22Rv1 (cell line): Measurements from ENCODE around the gene GLP1R.

Experiments used
- H3K27ac ChIP-seq: fragments of 450-650 bp; 2 replicates; pipeline ENCODE4 v1.5.1; 2017
- CTCF ChIP-seq: fragments of 450-650 bp; IDR thresholded peaks from 2 replicates; pipeline ENCODE4 v1.5.1; 2017; ENCODE audit warnings: mild to moderate bottlenecking
- ZFX ChIP-seq: fragments of 450-650 bp; IDR thresholded peaks from 2 replicates; pipeline ENCODE4 v1.6.1; 2017; ENCODE audit warnings: antibody characterized with exemption, borderline replicate concordance

Gene GLP1R

GRCh38 chr6:39113788-39114187 is 65.2 kb downstream of the GLP1R start:
- H3K27ac ChIP-seq: peak overlapping the region; percentile 92
- no peak for TF ChIP-seq CTCF
- no peak for TF ChIP-seq ZFX

DNA sequence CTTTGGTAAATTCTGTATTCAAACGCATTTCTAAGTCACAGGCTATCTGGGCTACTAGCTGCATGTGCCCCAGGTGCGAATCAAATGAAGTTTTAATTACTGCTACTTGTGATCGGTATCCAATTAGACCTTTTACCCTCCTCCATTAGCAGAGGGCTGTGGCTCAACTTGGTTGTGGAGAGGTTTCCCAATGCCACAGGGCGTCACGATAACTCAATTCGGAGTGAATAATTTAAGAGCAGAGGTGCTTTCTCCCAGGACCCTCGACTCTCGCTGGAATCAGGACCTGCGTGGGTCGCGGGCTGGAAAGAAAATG is 65.8 kb downstream of the GLP1R start:
- peak overlapping the region; percentile 92 for H3K27ac ChIP-seq
- no peak for TF ChIP-seq CTCF
- TF ChIP-seq ZFX: no peak

DNA sequence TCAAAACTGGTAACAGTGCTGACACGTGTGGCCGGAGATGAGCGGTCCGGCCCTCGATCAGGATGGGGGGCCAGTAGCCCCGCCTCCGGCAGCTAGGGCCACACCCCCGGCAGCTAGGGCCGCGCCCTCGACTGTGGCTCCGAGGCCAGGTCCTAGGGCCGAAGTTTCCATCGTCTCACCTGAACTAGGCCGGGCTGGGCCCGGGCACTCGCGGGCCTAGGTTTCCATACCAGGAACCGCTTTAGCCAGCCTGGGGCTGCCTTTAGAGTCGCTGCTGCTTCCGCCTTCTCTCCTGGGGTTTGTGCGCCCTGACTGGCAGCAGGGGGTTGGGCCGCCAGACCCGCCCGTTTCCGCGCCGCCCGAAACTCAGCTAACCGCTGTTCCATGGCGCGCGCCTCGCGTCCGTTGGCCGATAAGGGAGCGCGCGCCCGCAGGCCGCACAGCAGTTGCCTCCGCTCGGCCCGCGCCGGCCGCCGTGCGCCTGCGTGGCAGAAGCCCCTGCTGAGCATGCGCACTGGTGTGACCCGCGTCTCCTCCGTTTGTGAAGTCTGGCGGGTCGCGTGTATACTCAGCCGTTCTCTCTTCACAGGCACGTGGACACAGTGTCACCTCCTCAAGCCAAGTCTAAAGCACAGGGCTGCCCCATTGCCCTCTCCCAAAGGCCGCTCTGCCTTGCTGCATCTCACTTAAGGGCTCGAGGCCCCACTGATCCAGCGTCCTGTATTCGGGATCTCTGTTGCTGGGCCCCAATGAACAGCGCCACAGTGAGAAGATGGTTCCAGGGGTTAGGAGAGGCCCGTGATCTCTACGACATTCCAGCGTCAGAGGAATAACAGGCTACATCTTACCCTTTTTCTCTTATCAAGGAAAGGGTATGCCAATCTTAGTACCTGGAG is 66.4 kb downstream of the GLP1R start, which contains the start of gene SAYSD1:
SAYSD1 (minus strand) TSS at position 483 of the 896 bp plus-strand sequence; CDS start at position 386, 97 bp downstream.
- H3K27ac ChIP-seq: peak within 1 kb of the TSS; percentile 92
- TF ChIP-seq ZFX (no peak), CTCF (no peak)

GRCh38 chr6:39118921-39119320 is 70.3 kb downstream of the GLP1R start:
- H3K27ac ChIP-seq: no peak overlapping the region
- TF ChIP-seq CTCF (no peak), ZFX (no peak)

DNA sequence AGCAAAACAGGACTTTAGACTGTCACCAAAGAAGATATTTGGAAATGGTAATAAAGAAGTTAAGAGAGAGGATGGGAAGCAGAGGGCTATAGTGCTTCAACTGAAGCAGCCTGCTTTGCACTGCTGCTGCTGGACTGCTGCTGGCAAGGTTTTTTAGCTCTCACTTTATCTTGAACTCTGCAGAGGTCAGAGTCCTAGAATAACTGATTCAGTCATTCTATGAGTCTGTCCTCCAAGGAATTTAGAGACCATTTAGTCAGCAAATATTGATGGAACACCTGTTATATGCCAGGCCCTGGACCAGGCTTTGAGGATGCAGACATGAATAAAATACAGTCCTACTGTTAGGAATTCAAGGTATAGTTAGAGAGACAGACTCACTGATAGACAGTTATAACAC is 75.5 kb downstream of the GLP1R start:
- H3K27ac ChIP-seq: no peak overlapping the region
- TF ChIP-seq ZFX (no peak), CTCF (no peak)

DNA sequence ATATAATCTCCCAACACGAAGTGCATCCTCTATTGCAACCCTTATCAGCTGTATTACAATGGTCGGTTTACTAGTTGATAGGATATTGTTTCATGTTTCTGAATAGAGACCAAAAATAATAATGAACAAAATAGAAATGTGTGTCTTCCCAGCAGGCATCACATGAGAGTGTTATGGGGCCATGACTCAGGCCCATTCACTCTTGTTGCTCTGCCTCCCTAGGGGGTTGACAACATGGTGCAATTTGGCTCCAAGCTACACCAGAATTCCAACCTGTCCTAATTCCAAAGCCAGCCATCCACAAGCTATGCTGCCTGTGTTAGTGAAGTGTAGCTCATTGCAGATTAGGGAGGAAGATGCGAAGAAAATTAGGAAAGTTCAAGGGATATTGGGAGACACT is 79.5 kb downstream of the GLP1R start:
- H3K27ac ChIP-seq: no peak overlapping the region

More for the DNA sequence above, 79.5 kb downstream of the GLP1R start:
- TF ChIP-seq ZFX (no peak), CTCF (no peak)
